Measurements from ENCODE around the gene INTS15.

Gene INTS15

DNA sequence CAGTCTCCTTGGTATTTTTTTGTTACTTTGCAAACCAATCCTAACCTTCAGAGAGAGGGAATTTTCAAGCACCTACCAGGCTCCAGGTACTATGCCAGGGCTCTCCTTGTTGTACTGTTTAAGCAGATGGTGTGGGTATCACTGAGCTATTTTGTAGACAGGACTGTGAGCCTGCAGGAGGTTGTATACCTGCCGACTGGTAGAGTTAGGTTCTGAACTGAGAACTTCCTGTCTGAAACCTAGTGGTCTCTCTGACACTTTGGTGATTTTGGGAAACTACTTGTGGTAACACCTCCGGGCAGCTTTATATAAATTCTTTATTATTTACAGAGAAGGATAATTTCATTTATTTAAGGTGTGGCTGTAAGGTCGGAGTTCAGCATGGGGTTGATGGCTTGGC lies 30.1 kb downstream of the INTS15 start:
- no peak for DNase-seq

DNA sequence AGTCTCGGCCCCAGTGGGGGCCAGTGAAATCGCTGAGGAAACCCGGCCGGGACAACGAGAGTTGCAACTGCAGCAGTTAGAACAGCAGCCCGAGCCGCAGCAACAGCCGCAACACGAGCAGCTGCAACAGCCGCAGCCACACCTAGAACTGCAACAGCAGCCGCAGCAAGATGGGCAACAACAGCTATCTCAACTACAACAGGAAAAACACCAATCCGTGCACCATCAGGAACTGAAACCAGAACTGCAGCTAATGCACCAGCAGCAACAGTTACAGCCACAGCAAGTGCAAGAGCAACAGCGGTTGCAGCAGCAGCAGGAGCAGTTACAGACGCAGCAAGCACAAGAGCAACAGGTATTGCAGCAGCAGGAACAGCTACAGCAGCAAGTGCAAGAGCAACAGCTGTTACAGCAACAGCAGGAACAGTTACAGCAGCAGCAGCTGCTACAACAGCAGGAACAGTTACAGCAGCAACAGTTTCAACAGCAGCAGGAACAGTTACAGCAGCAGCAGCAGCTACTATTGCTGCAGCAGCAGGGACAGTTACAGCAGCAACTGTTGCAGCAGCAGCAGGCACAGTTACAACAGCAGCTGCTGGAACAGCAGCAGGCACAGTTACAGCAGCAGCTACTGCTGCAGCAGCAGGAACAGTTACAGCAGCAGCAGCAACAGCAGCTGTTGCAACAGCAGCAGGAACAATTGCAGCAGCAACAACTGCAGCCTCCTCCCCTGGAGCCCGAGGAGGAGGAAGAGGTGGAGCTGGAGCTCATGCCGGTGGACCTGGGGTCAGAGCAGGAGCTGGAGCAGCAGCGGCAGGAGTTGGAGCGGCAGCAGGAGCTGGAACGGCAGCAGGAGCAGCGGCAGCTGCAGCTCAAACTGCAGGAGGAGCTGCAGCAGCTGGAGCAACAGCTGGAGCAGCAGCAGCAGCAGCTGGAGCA lies 31.6 kb downstream of the INTS15 start:
- peak in 1 of 2 donors; percentile 18 for DNase-seq

DNA sequence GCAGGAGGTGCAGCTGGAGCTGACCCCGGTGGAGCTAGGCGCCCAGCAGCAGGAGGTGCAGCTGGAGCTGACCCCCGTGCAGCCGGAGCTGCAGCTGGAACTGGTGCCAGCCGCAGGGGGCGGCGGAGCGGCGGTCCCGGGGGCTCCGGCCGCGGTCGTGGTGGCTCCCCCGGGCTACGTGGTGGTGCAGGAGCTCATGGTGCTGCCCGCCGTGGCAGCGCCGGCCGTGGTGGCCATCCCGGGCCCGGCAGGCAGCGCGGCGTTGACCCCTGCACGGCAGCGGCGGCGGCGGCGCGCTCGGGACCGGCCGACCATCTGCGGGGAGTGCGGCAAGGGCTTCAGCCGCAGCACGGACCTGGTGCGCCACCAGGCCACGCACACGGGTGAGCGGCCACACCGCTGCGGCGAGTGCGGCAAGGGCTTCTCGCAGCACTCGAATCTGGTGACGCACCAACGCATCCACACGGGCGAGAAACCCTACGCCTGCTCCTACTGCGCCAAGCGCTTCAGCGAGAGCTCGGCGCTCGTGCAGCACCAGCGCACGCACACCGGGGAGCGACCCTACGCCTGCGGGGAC lies 32.4 kb downstream of the INTS15 start:
- DNase-seq, result no peak

DNA sequence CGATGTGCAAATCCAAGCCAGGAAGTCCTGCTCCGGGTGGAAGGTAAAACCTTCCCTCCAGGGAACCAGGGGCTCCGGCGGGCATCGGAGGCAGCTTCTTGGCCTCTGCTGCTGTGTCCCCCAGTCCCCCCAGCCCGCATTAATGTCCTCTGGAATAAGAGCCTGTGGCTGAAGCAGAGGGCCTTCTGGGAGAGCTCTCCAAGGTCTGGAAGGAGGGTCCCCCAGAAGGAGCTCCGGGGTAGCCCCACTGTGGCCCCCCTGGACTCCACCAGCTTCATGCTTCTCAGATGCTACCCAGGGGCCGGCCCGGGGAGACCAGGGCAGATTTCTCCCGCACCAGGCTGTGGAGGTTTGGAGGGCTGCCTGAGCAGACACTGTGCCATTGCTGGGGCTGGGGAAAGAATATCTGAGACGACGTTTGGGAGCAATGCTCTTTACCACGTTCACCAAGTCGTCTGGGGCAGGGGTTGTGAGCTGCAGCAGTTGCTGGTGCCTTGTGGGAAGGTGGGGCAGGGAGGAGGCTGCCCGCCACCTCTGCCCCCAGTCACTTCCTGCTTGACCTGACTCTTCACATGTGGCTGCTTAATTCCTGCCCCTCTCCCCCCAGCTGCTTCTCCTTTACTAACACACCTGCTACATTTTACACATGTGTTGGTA lies 33.9 kb downstream of the INTS15 start:
- peak; percentile 20 to 41 for DNase-seq

DNA sequence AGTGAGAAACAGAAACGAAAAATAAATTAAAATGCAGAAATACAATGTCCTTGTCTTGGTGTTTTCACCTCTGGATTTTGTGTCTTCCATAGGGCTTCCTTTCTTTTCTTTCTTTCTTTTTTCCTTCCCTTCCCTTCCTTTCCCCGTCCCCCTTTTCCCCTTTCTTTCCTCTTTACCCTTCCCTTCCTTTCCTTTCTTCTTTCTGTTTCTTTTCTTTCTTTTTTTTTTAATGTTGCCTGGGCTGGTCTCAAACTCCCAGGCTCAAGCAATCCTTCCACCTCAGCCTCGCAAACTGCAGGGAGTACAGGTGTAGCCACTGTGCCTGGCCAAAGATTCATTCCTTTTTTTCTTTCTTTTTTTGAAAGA lies 34.4 kb downstream of the INTS15 start:
- no peak for DNase-seq

DNA sequence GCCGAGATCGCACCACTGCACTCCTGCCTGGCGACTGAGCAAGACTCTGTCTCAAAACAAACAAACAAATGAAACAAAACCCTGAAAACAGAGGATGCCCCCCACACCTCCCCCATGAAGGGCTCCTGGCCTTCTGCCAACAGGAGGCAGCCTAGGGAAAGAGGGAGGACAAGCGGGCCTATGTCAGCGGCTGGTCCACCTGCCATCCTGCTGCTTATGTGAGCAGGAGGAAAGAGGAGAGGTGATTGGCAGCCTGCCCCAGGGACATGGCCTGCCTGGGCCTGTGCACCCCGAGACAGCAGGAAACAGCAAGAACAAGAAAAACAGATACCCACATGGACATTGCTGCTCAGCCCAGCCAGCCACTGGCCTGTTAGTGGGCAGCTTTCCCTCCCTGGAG lies 38.2 kb downstream of the INTS15 start:
- no peak for DNase-seq

DNA sequence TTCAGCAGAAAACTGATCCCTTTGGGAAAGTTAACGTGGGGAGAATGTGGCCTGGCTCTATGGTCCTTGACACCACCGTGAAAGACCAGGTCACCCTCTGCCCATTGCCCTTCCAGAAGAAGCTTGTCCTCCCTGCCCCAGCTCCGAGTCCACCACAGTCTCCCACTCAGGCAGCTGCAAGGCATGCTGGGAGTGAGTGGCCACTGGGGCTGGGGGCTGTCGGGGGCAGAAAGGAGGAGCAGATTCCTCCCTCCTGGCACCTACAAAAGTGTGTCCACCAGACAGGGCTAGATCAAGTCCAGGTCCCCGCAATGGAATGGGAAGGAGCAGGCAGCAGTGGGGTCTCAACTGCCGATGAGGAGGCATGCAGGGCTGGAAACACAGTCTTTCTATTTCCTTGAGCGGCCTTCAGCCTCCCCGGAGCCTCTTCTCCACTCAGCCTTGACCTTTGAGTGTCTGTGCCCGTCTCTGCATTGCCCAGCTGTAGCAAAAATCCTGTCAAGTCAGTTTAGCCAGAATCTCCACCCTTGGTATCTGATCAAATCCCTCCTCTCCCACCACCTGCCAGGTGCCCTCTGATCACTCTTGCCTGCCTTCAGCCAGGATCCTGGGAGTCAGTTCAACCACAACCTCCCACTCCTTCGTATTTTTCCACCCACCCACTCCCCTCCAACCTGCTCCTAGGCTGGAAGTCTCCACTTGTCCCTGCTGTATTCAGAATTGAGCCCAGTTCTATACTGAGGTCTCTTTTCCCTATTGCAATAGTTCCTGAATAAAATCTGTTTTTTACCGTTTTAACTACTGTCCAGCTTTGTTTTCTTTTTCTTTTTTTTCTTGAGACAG lies 40.4 kb downstream of the INTS15 start:
- DNase-seq, result no peak

DNA sequence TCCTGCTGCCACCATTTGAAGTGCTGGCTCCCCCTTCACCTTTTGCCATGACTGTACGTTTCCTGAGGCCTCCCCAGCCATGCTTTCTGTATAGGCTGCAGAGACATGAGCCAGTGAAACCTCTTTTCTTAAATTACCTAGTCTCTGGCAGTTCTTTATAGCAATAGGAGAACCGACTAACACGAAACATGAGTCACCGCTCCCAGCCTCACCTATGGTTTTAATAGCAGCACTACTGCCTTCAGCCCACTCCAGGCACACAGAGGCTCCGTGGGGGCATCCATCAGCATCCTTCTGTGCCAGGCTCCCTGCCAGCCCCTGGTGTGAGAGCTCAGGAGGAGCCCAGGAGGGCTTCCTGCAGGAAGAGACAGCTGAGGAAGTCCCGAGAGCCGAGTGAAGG lies 41.8 kb downstream of the INTS15 start:
- DNase-seq, result no peak

DNA sequence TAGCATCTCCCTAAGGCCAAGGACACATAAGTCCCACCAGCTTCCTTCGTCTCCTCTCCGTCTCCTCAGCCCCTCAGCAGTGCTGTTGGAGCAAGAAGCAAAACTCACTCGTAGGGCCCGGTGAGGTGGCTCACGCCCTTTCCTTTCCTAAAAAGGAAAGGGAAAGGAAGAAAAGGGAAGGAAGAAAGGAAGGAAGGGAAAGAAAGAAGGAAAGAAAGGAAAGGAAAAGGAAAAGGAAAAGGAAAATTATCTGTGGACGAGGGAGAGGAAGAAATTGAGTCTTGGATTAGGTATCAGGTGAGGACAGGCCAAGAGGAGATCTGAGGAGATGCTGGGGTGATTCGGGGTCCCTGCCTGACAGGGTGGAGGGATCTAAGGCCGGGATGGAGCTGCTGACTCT lies 44.2 kb downstream of the INTS15 start:
- no peak for DNase-seq

DNA sequence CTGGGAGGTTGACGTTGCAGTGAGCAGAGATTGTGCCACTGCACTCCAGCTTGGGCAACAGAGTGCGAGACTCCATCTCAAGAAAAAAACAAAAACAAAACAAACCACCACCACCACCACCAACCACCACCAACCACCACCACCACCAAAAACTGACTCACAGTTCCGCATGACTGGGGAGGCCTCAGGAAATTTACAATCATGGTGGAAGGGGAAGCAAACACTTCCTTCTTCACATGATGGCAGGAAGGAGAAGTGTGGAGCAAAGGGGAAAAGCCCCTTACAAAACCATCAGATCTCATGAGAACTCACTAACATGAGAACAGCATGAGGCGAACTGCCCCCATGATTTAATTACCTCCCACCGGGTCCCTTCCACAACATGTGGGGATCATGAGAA lies 45.1 kb downstream of the INTS15 start:
- DNase-seq, result peak; percentile 16 to 39

DNA sequence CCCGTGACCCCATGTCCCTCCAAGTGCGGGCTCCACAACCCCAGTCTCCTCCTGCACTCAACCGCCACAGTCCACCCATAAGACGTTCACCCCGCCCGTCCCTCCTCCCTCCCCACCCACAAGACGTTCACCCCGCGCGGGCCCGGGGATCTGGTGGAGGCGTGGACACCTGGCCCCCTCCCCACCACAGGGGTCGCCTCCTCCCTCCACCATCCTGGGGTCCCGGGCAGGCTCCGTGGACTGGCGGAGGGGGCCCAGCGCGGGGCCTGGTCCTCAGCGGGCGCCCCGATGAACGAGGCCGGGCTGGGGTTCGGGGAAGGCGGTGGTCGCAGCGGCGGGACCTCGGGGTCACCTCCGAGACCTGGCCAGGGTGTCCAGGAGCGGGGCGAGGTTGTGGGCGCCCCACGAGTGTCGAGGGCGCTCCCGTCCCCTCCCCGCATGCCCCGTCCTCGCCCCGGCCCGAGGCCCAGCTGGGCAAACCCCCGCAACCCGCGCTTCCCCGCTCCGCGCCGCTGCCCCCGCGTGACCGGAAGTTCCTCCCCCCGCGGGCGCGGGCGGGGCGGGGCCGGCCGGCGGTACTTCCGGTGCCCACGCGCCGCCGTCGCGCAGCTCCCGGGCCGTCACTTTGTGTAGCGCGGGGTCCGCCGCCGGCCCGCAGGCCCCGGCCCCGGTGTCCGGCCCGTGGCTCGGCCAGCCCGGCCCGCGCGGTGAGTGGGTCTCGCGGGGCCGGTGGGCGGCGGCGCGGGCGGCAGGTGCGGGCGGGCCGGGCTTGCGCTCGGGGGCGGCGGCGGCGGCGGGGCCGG lies 47.1 kb downstream of the INTS15 start, which contains the start of gene ZNF316:
ZNF316 (plus strand) TSS at position 578 of the 803 bp plus-strand sequence. CDS start 5,092 bp downstream, outside the sequence.
- DNase-seq, result peak; percentile 52 to 69

DNA sequence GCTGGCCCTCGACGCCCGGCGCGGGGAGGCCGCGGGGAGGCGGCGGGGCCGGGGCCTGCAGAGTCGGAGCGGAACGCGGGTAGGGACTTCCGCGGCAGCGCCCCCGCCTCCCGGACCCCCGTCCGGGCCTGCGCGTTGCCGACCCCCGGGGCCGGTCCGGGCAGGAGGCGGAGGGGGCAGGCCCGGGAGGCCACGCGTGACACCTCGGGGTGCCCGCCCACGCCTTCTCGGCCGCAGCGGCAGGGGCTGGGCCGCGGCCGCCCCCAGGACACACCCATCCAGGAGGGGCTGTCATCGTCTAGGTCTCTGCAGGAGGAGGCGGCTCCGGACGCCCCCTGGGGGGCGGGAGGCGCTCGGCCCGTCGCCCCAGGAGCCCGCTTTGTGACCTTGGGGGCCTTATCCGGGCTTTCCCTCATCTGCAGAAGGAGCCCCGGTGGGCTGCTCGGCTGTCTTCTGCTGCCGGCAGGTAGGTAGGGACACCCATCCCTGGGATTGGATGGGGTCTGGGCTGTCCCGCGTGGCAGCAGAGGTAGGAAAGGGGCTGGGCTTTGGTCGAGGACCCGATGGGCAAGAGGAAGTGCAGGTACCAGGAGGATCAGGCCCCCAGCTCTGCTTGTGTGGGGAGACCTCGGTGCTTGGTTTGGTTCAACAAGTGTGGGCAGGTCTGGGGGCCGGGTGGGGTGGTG lies 47.9 kb downstream of the INTS15 start:
- peak; percentile 68 to 72 for DNase-seq

DNA sequence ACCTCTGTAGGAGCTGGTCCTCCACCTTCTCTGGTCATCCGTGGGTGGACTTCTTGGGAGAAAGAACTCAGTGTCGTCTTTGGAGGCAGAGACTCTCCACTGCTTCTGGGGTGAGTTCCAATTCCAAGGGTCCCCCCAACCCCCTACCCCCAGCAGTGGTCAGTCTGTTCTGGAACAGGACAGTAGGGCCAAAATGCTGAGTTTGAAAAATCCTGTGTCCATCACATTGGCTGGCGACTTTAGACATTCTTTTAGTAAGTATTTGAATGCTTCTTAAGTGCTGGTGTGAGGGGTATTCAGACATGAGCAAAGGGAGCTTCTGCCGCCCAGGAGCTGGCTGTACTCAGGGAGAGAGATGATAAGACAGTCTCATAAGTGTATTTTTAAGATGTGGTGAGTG lies 49.2 kb downstream of the INTS15 start:
- DNase-seq, result no peak

DNA sequence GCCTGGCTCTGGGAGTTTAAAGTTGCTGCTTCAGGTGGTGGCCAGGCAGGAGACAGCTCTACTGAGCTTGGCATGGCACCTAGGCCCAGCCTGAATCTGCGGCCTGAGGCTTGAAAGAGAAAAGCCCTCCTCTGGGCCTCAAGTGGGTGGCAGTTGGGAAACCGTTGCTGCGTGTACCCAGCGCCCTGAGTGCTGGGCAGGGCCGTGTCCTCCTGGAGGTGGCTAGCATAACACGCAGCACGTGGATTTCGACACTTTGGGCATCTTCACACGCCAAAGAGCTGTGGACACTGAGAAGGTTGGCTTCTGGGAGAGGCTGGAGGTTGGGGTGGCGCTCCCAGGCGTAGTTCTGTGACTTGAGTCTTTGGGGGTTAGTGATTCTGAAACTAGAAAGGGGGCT lies 49.8 kb downstream of the INTS15 start:
- no peak for DNase-seq

DNA sequence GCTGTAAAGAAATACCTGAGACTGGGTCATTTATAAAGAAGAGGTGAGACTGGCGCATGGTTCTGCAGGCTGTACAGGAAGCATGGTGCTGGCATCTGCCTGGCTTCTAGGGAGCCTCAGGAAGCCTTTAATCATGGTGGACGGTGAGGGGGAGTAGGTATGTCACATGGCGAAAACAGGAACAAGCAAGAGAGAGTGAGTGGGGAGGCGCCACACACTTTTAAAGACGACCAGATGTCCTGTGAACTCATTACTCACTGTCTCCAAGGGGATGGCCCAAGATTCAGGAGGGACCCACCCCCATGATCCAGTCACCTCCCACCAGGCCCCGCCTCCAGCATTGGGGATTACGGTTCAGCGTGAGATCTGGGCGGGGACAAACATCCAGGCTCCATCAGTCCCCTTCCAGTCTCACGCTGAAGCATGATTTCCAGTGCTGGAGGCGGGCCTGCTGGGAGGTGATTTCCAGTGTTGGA lies 50.5 kb downstream of the INTS15 start:
- DNase-seq, result peak in 1 of 2 donors; percentile 11

DNA sequence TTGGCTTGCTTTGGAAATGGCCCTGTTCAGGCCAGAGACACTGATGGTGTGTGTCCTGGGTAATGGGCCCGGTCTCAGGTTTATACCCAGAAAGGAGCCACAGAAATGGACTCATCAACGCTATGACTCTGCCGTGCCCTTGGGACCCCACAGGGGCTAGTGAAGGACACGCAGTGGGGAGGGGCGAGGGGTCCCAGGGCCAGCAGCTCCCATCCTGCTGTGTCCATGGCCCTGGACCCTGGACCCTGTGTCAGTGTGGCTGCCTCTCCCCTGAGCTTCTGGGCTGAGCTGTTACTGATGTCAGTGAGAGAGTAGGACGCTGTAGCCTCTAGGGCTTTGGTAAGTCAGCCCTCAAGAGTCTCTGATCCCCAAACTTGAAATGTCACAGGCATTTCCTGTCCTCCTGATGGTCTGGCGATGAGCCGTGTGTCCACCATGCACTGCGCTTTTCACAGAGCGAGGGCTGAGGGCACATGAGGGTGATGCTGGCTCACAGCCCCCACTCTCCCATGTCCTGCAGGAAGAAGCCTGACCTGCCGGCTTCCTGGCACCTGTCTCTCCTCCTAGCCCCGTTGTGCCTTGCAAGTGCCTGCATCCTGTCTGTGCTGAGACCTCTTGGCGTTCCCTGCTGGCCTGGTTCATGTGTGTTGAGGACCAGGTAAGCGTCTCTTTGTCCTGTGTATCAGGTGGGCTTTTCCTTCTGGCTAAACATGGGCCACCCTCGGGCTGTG lies 51.6 kb downstream of the INTS15 start:
- no peak for DNase-seq

DNA sequence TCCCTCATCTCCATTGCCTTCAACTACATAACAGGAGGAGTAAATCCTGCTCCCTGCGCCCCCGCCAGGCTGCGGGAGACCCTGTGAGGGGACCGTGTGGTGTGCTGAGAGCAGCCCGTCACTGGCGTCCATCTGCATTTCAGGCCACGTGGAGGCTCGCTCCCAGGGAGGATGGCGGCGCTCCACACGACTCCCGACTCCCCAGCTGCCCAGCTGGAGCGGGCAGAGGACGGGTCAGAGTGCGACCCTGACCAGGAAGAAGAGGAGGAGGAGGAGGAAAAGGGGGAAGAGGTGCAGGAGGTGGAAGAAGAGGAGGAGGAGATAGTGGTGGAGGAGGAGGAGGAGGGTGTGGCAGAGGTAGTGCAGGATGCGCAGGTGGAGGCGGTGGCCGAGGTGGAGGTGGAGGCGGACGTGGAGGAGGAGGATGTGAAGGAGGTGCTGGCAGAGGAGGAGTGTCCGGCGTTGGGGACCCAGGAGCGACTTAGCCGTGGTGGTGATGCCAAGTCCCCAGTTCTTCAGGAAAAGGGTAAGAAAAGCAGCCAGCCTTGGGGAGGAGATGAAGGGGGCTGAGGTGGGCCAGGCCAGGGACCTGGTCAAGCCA lies 52.5 kb downstream of the INTS15 start:
- no peak for DNase-seq

DNA sequence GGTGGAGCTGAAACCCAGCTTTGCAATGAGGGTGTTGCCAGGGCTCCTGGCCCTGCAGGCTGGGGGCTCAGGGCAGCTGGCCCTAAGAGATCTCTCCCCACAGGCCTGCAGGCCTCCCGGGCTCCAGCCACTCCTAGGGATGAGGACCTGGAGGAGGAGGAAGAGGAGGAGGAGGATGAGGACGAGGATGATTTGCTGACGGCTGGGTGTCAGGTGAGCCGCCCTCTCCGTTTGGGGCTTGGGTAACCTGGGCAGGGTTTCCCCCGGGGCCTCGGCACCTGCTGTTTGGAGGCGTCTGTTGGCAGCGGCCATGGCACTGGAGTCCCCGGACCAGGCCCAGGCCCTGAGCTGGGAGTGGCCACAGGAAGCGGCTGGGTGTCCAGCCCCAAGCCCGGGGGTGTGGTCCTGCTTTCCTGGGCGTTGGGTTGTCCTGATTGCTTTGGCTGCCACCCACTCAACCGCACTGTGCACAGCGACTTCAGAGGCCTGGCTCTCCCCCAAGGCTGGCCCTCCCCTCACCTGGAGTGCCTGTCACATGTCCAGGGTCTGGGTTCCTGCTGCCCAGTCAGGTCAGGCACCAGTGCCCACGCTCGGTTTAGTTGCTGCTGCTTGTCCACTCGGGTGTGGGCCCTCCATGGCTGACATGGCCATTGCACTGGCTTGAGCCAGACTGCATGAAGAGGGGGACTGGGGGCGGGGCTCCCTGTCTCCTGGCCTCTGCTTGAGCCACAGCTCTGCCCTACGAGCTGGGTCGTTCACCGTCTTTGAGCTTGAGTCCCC lies 53.2 kb downstream of the INTS15 start:
- DNase-seq, result no peak

DNA sequence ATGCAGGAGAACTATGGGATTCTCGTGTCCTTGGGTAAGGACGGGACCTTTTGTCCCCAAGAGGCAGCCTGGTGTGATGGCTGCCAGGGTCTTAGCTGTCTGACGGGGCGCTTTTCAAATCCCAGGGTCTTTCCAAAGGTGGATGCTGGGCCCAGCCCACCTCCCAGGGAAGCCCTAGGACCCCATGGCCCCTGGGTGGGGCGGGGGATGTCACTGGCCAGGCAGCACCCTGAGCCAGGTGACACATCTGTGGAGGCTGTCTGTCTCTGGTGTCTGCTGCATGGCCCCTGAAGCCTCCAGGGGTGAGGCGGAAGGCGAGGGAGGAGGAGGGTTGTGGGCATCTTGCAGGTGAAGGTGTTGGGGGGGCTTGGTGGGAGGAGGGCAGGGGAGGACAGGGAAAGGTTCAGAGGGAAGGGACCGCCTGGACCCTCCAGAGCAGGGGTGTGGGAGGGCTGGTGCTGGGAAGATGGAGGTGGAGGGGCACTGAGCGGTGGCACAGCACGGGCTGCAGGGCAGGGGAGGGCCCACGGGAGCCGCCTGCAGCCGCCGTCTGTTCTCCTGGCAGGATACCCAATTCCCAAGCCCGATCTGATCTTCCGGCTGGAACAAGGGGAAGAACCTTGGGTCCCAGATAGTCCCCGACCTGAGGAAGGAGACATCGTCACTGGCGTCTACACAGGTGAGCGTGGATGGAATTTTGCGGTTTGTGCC lies 54.2 kb downstream of the INTS15 start:
- DNase-seq, result no peak
